K562 (cell line): ENCODE measurements around the gene CERS3. TPM values are rescaled to one million over a fixed set of nuclear protein-coding genes. Genes with fewer than 3 reads are reported as not detected.

Experiments
- ATAC-seq: fragments of 200-7000 bp; cut with Tn5 transposase; 3 replicates; pipeline ENCODE4 v1.9.1; 2020; ENCODE audit warnings: moderate library complexity
- BruUV-seq: library from RNA; stranded (reverse); fragments of 400-500 nt; replicated peaks from 2 replicates; lab custom pipeline; 2021; lab: Mats Ljungman, UMichigan
- CTCF ChIA-PET: fragments of 300-600 bp; formaldehyde crosslinking; extraction: SDS; loops from one replicate; lab custom pipeline; 2021; ENCODE audit warnings: low intra/inter-chr PET ratio; lab: Yijun Ruan, JAX
- POLR2A ChIA-PET: fragments of 300-600, 350-650 bp; sonication (Branson Sonifier 250); formaldehyde crosslinking; extraction: SDS; loops from one replicate; lab custom pipeline; 2021; ENCODE audit warnings: antibody characterized with exemption, inconsistent platforms; lab: Yijun Ruan, JAX
- DNase-seq, 4 experiments: peaks; one replicate each; pipeline versions ENCODE4 v3.0.0 to v3.0.0-alpha.2; 2011 to 2018; ENCODE audit warnings: low spot score in 3 of 4, mixed read lengths in 3 of 4; ENCODE audit errors: extremely low read depth in 1 of 4
- FAIRE-seq: peaks from 2 replicates; lab custom pipeline; 2011; peaks lifted over from hg19 to GRCh38; lab: Jason Lieb, UNC
- H2AFZ ChIP-seq: 2 replicates; pipeline ENCODE4 v1.6.0; 2011; ENCODE audit warnings: low read depth, low read length, control low read depth, inconsistent platforms
- H3K27ac ChIP-seq: fragments of 200-600 bp; 3 replicates; pipeline ENCODE4 v1.8.0; 2011; ENCODE audit warnings: low read depth, mild to moderate bottlenecking, control low read depth, inconsistent platforms, low read length, moderate library complexity, mixed read lengths; ENCODE audit errors: extremely low read depth
- H3K27me3 ChIP-seq, 2 experiments: fragments of 300-600 bp in 1 of 2; 2 replicates in 1 of 2; 3 replicates in 1 of 2; pipeline versions ENCODE4 v1.6.0 to v1.8.0; 2011; ENCODE audit warnings: inconsistent platforms in 2 of 2, low read length in 2 of 2, mild to moderate bottlenecking in 1 of 2, mixed read lengths in 1 of 2, moderate library complexity in 1 of 2; ENCODE audit not compliant: control insufficient read depth in 2 of 2, insufficient read depth in 2 of 2
- H3K36me3 ChIP-seq: fragments of 300-600 bp; 3 replicates; pipeline ENCODE4 v1.8.0; 2011; ENCODE audit warnings: mild to moderate bottlenecking, low read length, inconsistent platforms; ENCODE audit not compliant: control insufficient read depth, insufficient read depth
- H3K4me1 ChIP-seq, 2 experiments: fragments of 200-600 bp in 1 of 2; replicated peaks in 1 of 2; 2 replicates in 1 of 2; 3 replicates in 1 of 2; pipeline versions ENCODE4 v1.5.1 to v1.8.0; 2011; ENCODE audit warnings: inconsistent platforms in 2 of 2, low read length in 2 of 2, mild to moderate bottlenecking in 1 of 2, mixed read lengths in 1 of 2, moderate library complexity in 1 of 2; ENCODE audit not compliant: control insufficient read depth in 2 of 2, insufficient read depth in 2 of 2
- H3K4me2 ChIP-seq: 2 replicates; pipeline ENCODE4 v1.6.1; 2011; ENCODE audit warnings: low read length, control low read depth, inconsistent platforms, mixed read lengths; ENCODE audit not compliant: insufficient read depth
- H3K4me3 ChIP-seq: fragments of 200-600 bp; sonication (generic), shearing (Covaris generic); 2 replicates; pipeline ENCODE4 v1.5.1; 2016; ENCODE audit warnings: control low read depth, inconsistent platforms
- H3K79me2 ChIP-seq: fragments of 200-600 bp; 3 replicates; pipeline ENCODE4 v1.8.0; 2011; ENCODE audit warnings: low read length, inconsistent platforms; ENCODE audit not compliant: control insufficient read depth, insufficient read depth
- H3K9ac ChIP-seq, 2 experiments: 2 replicates each; pipeline versions ENCODE4 v1.6.0 to v1.6.1; 2011; ENCODE audit warnings: low read depth in 2 of 2, low read length in 2 of 2, control low read depth in 1 of 2, inconsistent platforms in 1 of 2, mild to moderate bottlenecking in 1 of 2, mixed read lengths in 1 of 2; ENCODE audit not compliant: insufficient read depth in 1 of 2
- H3K9me1 ChIP-seq: one replicate; pipeline ENCODE4 v1.6.0; 2011; ENCODE audit warnings: inconsistent platforms, mild to moderate bottlenecking, low read length, moderate library complexity; ENCODE audit not compliant: control insufficient read depth, insufficient read depth
- H3K9me3 ChIP-seq: replicated peaks from 2 replicates; pipeline ENCODE4 v1.5.1; 2011; ENCODE audit warnings: low read depth, low read length, inconsistent platforms; ENCODE audit not compliant: control insufficient read depth, insufficient read depth
- H4K20me1 ChIP-seq: replicated peaks from 2 replicates; pipeline ENCODE4 v1.6.1; 2011; ENCODE audit warnings: low read length, inconsistent platforms, mixed read lengths; ENCODE audit not compliant: control insufficient read depth, insufficient read depth
- NUFIP1 ChIP-seq: fragments of 450-650 bp; IDR thresholded peaks from 2 replicates; pipeline ENCODE4 v1.6.1; 2018; ENCODE audit not compliant: partially characterized antibody
- RBM25 ChIP-seq: fragments of 200-400 bp; formaldehyde crosslinking; IDR thresholded peaks from 2 replicates; pipeline ENCODE4 v1.6.1; 2018; ENCODE audit warnings: low read length, low read depth, moderate library complexity; ENCODE audit not compliant: severe bottlenecking
- ZNF274 ChIP-seq: IDR thresholded peaks from 2 replicates; pipeline ENCODE4 v1.6.1; 2011; ENCODE audit warnings: low read depth, mild to moderate bottlenecking, low read length, moderate library complexity, borderline replicate concordance
- WGBS: fragments of 100-300 bp; shearing (Covaris generic); methylation state at CpG from one replicate; pipeline ENCODE4 v1.1.6; 2016; ENCODE audit warnings: low coverage, mixed read lengths; ENCODE audit not compliant: insufficient coverage; ENCODE audit errors: missing lambda C conversion rate; 5-methylcytosine and 5-hydroxymethylcytosine counted together
- in situ Hi-C: fragments of 300-500 bp; cut with MboI; formaldehyde crosslinking; loops from 4 replicates; pipeline ENCODE4 v1.15.0; 2018; ENCODE audit warnings: inconsistent platforms, mixed read lengths
- intact Hi-C: fragments of 100-400 bp; cut with micrococcal nuclease; formaldehyde crosslinking; loops from 2 replicates; pipeline ENCODE4 v1.14.2; 2022
- polyA plus RNA-seq, 8 experiments: library from polyadenylated mRNA; depleted of rRNA in 4 of 8; stranded (reverse) in 5 of 8; unstranded in 3 of 8; fragments of >200 nt; fragmentation: Nextera tagmentation in 2 of 8; fragmentation: Illumina TruSeq in 1 of 8; extraction: Ambion mirVana in 2 of 8; extraction: Trizol in 1 of 8; gene quantifications; 2 replicates each; pipeline versions ENCODE4 v1.2.1 to v1.2.3, GENCODE V29; 2011 to 2014; ENCODE audit warnings: inconsistent platforms in 1 of 8, missing spikeins in 1 of 8
- total RNA-seq, 7 experiments: library from RNA; depleted of rRNA in 6 of 7; stranded (reverse); fragments of >200 nt in 6 of 7; fragmentation: Illumina TruSeq in 2 of 7; extraction: Trizol in 2 of 7; gene quantifications; 2 replicates each; pipeline versions ENCODE4 v1.2.1 to v1.2.3, GENCODE V29; 2011 to 2021; ENCODE audit warnings: low replicate concordance in 1 of 7
- TF ChIP-seq, protein P1 (sequence below): fragments of 450-650 bp; formaldehyde crosslinking; IDR thresholded peaks from 2 replicates; pipeline ENCODE4 v1.4.0; 2020; ENCODE audit warnings: mild to moderate bottlenecking, mixed read lengths

Gene CERS3
- total and polyA plus RNA-seq, 9 of the 15 experiments (the other 6 are each of a cell fraction or from before 2014, with no cell fraction given): not detected

DNA sequence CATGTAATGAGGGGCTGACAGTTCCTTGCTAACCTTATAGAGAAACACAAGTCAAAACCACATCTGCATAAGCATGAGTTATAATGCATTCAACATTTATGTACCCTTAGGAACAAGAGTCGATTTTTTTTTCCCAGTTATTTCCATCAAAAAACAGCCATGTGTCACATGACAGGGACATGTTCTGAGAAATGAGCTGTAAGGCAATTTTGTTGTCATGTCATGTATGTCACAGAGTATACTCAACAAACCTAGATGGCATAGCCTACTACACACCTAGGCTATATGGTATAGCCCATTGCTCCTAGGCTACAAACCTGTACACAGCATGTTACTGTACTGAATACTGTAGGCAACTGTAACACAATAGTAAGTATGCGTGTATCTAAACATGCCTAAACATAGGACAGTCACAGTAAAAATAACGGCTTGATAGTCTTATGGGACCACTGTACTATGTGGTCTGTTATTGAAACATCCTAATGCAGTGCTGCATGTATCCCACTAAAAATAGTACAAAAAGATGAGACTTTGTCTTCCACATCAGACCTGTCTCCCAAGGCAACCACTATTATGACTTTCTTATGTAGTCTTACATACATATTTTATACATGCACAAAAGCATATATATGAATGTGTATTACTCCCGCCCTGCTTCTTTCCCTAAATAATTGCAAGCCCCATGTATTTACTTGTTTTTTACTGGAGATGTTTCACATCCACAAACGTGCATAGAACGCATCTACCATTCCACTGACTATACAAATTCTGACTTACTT is 38.3 kb upstream of the CERS3 start:
- CTCF ChIA-PET: no interaction called here
- no peaks in the 10 kb centered on the region for H3K9me1 ChIP-seq
- ATAC-seq: no peak
- peaks cover 48% of the 10 kb centered on the region for H3K36me3 ChIP-seq
- H3K4me3 ChIP-seq: no peak overlapping the region
- intact Hi-C loops: no loop called here
- no peaks in the 10 kb centered on the region for H3K79me2 ChIP-seq
- FAIRE-seq: no peak
- TF ChIP-seq, protein P1, sequence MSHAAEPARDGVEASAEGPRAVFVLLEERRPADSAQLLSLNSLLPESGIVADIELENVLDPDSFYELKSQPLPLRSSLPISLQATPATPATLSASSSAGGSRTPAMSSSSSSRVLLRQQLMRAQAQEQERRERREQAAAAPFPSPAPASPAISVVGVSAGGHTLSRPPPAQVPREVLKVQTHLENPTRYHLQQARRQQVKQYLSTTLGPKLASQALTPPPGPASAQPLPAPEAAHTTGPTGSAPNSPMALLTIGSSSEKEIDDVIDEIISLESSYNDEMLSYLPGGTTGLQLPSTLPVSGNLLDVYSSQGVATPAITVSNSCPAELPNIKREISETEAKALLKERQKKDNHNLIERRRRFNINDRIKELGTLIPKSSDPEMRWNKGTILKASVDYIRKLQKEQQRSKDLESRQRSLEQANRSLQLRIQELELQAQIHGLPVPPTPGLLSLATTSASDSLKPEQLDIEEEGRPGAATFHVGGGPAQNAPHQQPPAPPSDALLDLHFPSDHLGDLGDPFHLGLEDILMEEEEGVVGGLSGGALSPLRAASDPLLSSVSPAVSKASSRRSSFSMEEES: peak; percentile 53
- TF ChIP-seq RBM25: no peak
- TF ChIP-seq ZNF274: no peak
- no peak for TF ChIP-seq NUFIP1
- TF ChIP-seq, all 486 proteins: peak for 1
- Histone ChIP-seq H3K4me1 (no peaks in the 10 kb centered on the region), H3K27me3 (no peaks in the 10 kb centered on the region), H3K9ac (no peak overlapping the region), H2AFZ (no peak overlapping the region), H3K4me2 (no peak overlapping the region), H3K27ac (no peak overlapping the region), H3K9me3 (no peaks in the 10 kb centered on the region), H4K20me1 (no peaks in the 10 kb centered on the region; the same call in 1 of the 2 replicates)
- POLR2A ChIA-PET: no interaction called here
- DNase-seq: no peak
- WGBS: 80% methylated on average over 6 of the region's 6 CpGs
- in situ Hi-C loops: no loop called here
- no TSS peak for BruUV-seq
